SJSA1 (cell line): ENCODE results near the gene TNS3. TPM values are rescaled to one million over a fixed set of nuclear protein-coding genes. Genes with fewer than 3 reads are reported as not detected.

ENCODE experiments used
- DNase-seq, 2 experiments: peaks; one replicate each; pipeline ENCODE4 v3.0.0-alpha.2; 2015 to 2020; ENCODE audit warnings: low spot score in 2 of 2, low read depth in 1 of 2
- H3K27ac ChIP-seq: fragments of 250-450 bp; sonication (Bioruptor Pico); 2 replicates; pipeline ENCODE4 v1.5.1; 2020; ENCODE audit warnings: mild to moderate bottlenecking, moderate library complexity
- H3K27me3 ChIP-seq: fragments of 250-450 bp; sonication (Bioruptor Pico); replicated peaks from 2 replicates; pipeline ENCODE4 v1.5.1; 2020; ENCODE audit warnings: mild to moderate bottlenecking, moderate library complexity
- H3K36me3 ChIP-seq: fragments of 250-450 bp; sonication (Bioruptor Pico); 2 replicates; pipeline ENCODE4 v1.5.1; 2020; ENCODE audit warnings: mild to moderate bottlenecking
- H3K4me1 ChIP-seq: fragments of 250-450 bp; sonication (Bioruptor Pico); replicated peaks from 2 replicates; pipeline ENCODE4 v1.6.1; 2021; ENCODE audit warnings: mild to moderate bottlenecking
- H3K4me3 ChIP-seq: fragments of 250-450 bp; sonication (Bioruptor Pico); 2 replicates; pipeline ENCODE4 v1.5.1; 2020; ENCODE audit warnings: mild to moderate bottlenecking
- H3K9me3 ChIP-seq: fragments of 250-450 bp; sonication (Bioruptor Pico); replicated peaks from 2 replicates; pipeline ENCODE4 v1.5.1; 2020; ENCODE audit warnings: mild to moderate bottlenecking
- total RNA-seq: library from RNA; depleted of rRNA; stranded (reverse); fragments of >200 nt; shearing (Covaris generic); gene quantifications from 2 replicates; pipeline ENCODE4 v1.2.3, GENCODE V29; 2014

TNS3 gene
- total RNA-seq, 1 experiment from 2014 or later = 92.5 TPM

DNA sequence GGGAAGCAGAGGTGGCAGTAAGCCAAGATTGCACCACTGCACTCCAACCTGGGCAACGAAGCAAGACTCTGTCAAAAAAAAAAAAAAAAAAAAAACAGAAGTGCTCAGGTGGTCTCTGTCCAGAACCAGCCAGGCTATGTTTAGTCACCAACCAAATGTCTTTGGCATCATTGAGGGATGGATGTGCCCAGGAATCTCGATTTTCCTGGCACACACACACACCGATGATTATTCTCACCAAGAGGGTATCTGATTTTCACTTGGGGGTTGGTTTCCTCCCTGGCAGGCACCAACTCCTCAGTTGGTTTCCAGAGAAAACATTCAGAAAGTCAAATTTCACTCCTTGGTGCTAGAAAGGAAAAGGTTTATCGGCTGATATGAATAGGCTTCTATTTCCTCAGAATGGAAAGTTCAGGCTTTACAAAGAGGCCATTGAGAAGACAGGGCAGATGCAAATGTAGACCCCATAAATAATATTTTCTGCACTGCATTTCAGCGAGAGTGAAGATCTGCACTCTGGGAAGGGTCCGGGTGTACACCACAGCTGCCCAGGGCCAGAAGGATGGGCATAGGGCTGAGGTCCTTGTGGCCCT, 154.8 kb downstream of the TNS3 start:
- Histone ChIP-seq H3K27ac (no peak overlapping the region), H3K36me3 (peaks cover 79% of the 10 kb centered on the region), H3K9me3 (no peaks in the 10 kb centered on the region), H3K27me3 (no peaks in the 10 kb centered on the region), H3K4me3 (no peak overlapping the region), H3K4me1 (peaks cover 16% of the 10 kb centered on the region)
- DNase-seq = no peak

- H3K27me3 ChIP-seq = no peaks in the 10 kb centered on the region
- no peak overlapping the region for H3K4me3 ChIP-seq
- H3K9me3 ChIP-seq = no peaks in the 10 kb centered on the region
- H3K36me3 ChIP-seq = peaks cover 86% of the 10 kb centered on the region
- DNase-seq = no peak
- peaks cover 16% of the 10 kb centered on the region for H3K4me1 ChIP-seq
- H3K27ac ChIP-seq = no peak overlapping the region
Measured at GRCh38 chr7:47424523-47424922, 157.4 kb downstream of the TNS3 start.

GRCh38 chr7:47423196-47423595, 158.7 kb downstream of the TNS3 start:
- peaks cover 94% of the 10 kb centered on the region for H3K36me3 ChIP-seq
- no peak overlapping the region for H3K27ac ChIP-seq
- no peak overlapping the region for H3K4me3 ChIP-seq

DNA sequence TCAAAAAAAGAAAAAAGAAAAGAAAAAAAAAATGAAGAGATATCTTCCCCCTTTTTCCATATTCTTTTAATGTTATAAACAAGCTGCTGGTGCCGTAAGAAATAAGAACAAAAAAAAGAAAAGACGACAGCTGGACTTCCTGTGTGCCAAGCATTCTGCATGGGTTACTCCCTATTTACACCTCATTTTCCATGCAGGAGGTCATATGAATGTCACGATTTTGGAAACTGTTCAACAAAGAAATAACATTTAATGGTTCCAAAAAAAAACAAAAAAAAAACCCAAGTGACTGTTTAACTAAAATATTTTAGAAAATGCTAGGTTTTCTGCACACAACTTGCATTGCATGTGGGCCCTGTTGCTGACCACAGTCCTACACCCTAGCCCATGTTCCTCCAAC, 159.3 kb downstream of the TNS3 start:
- Histone ChIP-seq H3K27me3 (no peaks in the 10 kb centered on the region), H3K27ac (no peak overlapping the region), H3K4me3 (no peak overlapping the region), H3K4me1 (peaks cover 6% of the 10 kb centered on the region; the same call in 1 of the 2 replicates), H3K36me3 (peaks cover 93% of the 10 kb centered on the region), H3K9me3 (no peaks in the 10 kb centered on the region)
- no peak for DNase-seq

More at GRCh38 chr7:47423196-47423595, 158.7 kb downstream of the TNS3 start:
- Histone ChIP-seq H3K27me3 (no peaks in the 10 kb centered on the region), H3K9me3 (no peaks in the 10 kb centered on the region), H3K4me1 (peaks cover 12% of the 10 kb centered on the region)
- no peak for DNase-seq

DNA sequence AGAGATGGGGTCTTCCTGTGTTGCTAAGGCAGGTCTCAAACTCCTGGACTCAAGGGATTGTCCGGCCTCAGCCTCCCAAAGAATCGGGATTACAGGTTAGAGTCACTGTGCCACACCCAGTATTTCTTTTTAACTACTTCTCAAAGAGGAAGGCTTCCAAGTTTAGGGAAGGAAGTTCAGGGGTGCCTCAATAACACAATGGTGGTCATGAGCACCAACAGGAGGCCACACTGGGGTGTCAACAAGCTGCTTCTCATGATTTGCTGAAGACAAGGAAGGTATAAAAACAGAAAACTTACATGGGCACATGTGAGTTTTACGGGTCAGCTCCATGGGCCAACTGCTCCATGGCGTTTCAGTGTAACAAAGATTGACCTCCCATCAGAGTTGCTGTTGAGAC, 160.5 kb downstream of the TNS3 start:
- Histone ChIP-seq H3K9me3 (no peaks in the 10 kb centered on the region), H3K27me3 (no peaks in the 10 kb centered on the region), H3K36me3 (peaks cover 91% of the 10 kb centered on the region), H3K4me1 (peaks cover 4% of the 10 kb centered on the region; the same call in 1 of the 2 replicates), H3K4me3 (no peak overlapping the region), H3K27ac (no peak overlapping the region)
- DNase-seq = no peak

DNA sequence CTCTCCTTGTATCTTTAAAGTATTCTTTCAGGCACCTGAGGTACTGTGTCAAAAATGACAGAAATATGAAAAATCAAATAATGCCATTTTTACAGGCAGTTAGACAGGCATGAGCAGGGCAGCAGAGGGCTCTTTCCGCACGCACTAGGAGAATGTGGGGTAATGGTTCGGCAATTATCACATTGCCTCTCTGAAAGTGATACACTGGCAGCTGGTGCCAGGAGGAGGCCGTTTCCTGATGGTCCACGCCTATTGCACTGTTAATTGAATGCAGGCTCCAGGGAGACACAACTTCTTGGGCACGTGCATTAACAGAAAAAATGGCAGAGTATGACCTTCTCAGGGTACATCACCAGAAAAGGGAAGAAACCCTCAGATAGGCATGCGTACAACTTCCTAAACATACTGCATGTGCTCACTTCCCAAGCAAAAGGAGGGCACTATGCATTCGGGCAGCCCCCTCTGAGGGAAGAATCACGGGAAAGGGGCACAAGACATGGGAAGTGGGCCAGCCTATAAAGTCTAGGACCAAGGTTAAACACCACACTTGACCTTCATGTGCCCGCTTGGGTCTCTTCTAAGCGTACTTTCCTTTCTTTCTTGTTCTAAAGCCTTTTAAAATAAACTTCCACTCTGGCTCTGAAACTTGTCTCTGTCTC, 161.7 kb downstream of the TNS3 start:
- no peaks in the 10 kb centered on the region for H3K27me3 ChIP-seq
- H3K4me1 ChIP-seq = peaks cover 4% of the 10 kb centered on the region; the same call in 1 of the 2 replicates
- DNase-seq = no peak
- peaks cover 93% of the 10 kb centered on the region for H3K36me3 ChIP-seq
- no peaks in the 10 kb centered on the region for H3K9me3 ChIP-seq
- no peak overlapping the region for H3K27ac ChIP-seq
- no peak overlapping the region for H3K4me3 ChIP-seq

DNA sequence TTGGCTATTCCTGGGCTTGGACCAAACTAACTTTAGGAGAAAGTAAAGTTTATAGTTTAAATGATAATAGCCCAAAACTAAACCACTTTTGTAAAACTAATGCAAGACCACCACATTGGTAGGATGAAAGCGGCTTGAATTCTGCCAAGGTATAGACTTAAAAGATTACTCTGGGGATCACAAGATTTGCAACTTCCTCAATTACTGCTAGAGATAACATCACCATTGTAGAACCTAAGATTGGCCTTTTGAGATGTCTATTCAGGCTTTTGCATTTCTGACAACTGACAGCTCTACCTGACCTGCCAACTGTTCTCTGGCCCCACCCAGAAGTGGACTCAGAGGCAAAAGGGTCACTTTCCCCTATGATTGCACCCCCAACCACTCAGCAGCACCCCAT, 162.4 kb downstream of the TNS3 start:
- no peak overlapping the region for H3K4me3 ChIP-seq
- H3K36me3 ChIP-seq = peaks cover 93% of the 10 kb centered on the region
- H3K27ac ChIP-seq = no peak overlapping the region
- no peaks in the 10 kb centered on the region for H3K9me3 ChIP-seq
- peaks cover 4% of the 10 kb centered on the region; the same call in 1 of the 2 replicates for H3K4me1 ChIP-seq
- no peak for DNase-seq
- H3K27me3 ChIP-seq = no peaks in the 10 kb centered on the region

DNA sequence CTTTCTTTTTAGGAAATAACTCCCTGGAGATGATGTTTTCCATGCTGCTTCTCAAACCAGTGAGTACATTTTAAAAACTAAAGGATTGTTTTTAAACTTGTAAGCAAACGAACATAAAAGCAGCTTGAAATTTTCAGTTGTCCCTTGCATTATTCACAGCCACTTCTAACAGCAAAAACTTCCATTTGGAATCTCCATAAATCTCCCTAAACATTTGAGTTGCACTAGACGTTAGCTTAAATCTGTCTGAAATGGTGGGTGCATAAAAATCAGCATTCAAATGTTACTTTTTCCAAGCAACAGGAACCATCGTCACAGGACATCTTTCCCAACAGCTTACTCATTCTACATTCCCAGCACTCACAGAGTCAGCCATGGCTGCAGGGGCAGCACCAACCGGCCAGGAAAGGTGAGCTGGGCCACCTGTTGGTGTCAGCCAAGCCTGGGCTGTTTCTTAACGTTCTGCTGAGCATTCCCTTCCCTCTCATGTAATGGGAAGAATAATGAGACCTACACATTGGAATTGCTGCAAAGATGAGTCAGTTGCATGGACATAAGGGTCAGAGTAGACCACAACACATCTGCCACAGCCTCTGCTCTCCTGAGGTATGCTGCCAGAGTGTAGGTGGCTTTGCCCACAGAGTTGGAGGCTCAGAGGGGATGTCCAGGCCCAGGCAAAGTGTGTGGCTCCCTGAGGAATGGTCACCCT, 163.2 kb downstream of the TNS3 start:
- H3K36me3 ChIP-seq = peaks cover 93% of the 10 kb centered on the region
- H3K27ac ChIP-seq = no peak overlapping the region
- no peaks in the 10 kb centered on the region for H3K9me3 ChIP-seq
- no peak for DNase-seq
- H3K4me3 ChIP-seq = no peak overlapping the region
- no peaks in the 10 kb centered on the region for H3K27me3 ChIP-seq
- peaks cover 4% of the 10 kb centered on the region; the same call in 1 of the 2 replicates for H3K4me1 ChIP-seq

- Histone ChIP-seq H3K27ac (no peak overlapping the region), H3K36me3 (peaks cover 93% of the 10 kb centered on the region), H3K27me3 (no peaks in the 10 kb centered on the region), H3K4me3 (no peak overlapping the region), H3K4me1 (peaks cover 4% of the 10 kb centered on the region; the same call in 1 of the 2 replicates), H3K9me3 (no peaks in the 10 kb centered on the region)
- no peak for DNase-seq
Measured at GRCh38 chr7:47416492-47417480, 165.1 kb downstream of the TNS3 start.

- Histone ChIP-seq H3K4me1 (peaks cover 4% of the 10 kb centered on the region; the same call in 1 of the 2 replicates), H3K27me3 (no peaks in the 10 kb centered on the region), H3K27ac (no peak overlapping the region), H3K36me3 (peaks cover 96% of the 10 kb centered on the region), H3K4me3 (no peak overlapping the region), H3K9me3 (no peaks in the 10 kb centered on the region)
- no peak for DNase-seq
Measured at GRCh38 chr7:47415318-47416212, 166.3 kb downstream of the TNS3 start.

- Histone ChIP-seq H3K4me3 (no peak overlapping the region), H3K9me3 (no peaks in the 10 kb centered on the region), H3K27me3 (no peaks in the 10 kb centered on the region), H3K27ac (no peak overlapping the region), H3K36me3 (peaks cover 96% of the 10 kb centered on the region), H3K4me1 (peaks cover 8% of the 10 kb centered on the region)
- no peak for DNase-seq
Measured at GRCh38 chr7:47414342-47415317, 167.3 kb downstream of the TNS3 start.
